Transverse colon (tissue), 4 donors: Measurements from ENCODE around the gene P2RY6. TPM values are rescaled to one million over a fixed set of nuclear protein-coding genes. Genes with fewer than 3 reads are reported as not detected.

ENCODE experiments used
- DNase-seq: peaks from one replicate; pipeline ENCODE4 v3.0.0-alpha.2; 2019
- H3K27ac ChIP-seq, 4 donors: fragments of 200-600 bp; sonication (generic); 2 replicates each; pipeline ENCODE4 v1.5.1; 2016 to 2018; ENCODE audit warnings: inconsistent platforms in 4 of 4
- H3K27me3 ChIP-seq: fragments of 200-600 bp; sonication (generic); 2 replicates; pipeline ENCODE4 v1.5.1; 2017; ENCODE audit warnings: inconsistent platforms
- H3K36me3 ChIP-seq, 4 donors: fragments of 200-600 bp; sonication (generic); 2 replicates each; pipeline ENCODE4 v1.5.1; 2017 to 2019; ENCODE audit warnings: inconsistent platforms in 4 of 4
- H3K4me1 ChIP-seq, 4 donors: fragments of 200-600 bp; sonication (generic); 2 replicates each; pipeline ENCODE4 v1.5.1; 2017 to 2020; ENCODE audit warnings: inconsistent platforms in 4 of 4
- H3K4me3 ChIP-seq, 4 donors: fragments of 200-600 bp; sonication (generic); 1 replicate in 1 of 4; 2 replicates in 3 of 4; pipeline versions ENCODE4 v1.5.1 to v1.6.1; 2017 to 2019; ENCODE audit warnings: inconsistent platforms in 4 of 4
- H3K9me3 ChIP-seq, 2 donors: fragments of 200-600 bp; sonication (generic); 2 replicates each; pipeline ENCODE4 v1.5.1; 2017 to 2019; ENCODE audit warnings: inconsistent platforms in 2 of 2
- CTCF ChIP-seq, 5 experiments: fragments of 200-600 bp in 3 of 5; fragments of 450-650 bp in 2 of 5; sonication (generic) in 3 of 5; IDR thresholded peaks; 1 replicate in 2 of 5; 2 replicates in 3 of 5; pipeline ENCODE4 v1.5.1; 2016 to 2017; ENCODE audit warnings: antibody characterized with exemption in 5 of 5, inconsistent platforms in 3 of 5, mild to moderate bottlenecking in 2 of 5, moderate library complexity in 1 of 5
- EP300 ChIP-seq: sonication (generic); formaldehyde crosslinking; IDR thresholded peaks from one replicate; pipeline ENCODE4 v1.6.1; 2017; ENCODE audit warnings: antibody characterized with exemption, low read depth
- POLR2A ChIP-seq: fragments of 450-650 bp; IDR thresholded peaks from one replicate; pipeline ENCODE4 v1.6.1; 2016; ENCODE audit warnings: antibody characterized with exemption, mild to moderate bottlenecking, moderate library complexity
- POLR2AphosphoS5 ChIP-seq, 3 donors: sonication (generic); formaldehyde crosslinking; IDR thresholded peaks; one replicate each; pipeline ENCODE4 v1.6.1; 2016; ENCODE audit warnings: antibody characterized with exemption in 3 of 3
- WGBS, 2 donors: methylation state at CpG; one replicate each; pipeline ENCODE4 v1.1.5; 2018; ENCODE audit warnings: low coverage in 1 of 2; 5-methylcytosine and 5-hydroxymethylcytosine counted together
- in situ Hi-C, 4 donors: fragments of 200-750 bp; cut with MboI; loops; one replicate each; pipeline versions ENCODE4 v1.15.0 to v1.15.1; 2017; ENCODE audit warnings: low sequenced_read_pairs in 3 of 4, low pct_ligation_motif_present in 1 of 4, low pct_unique_long_range_greater_than_20kb in 1 of 4
- intact Hi-C: fragments of 100-400 bp; cut with DNase I; formaldehyde crosslinking; loops from one replicate; pipeline ENCODE4 v1.15.1; 2023; ENCODE audit warnings: low total_unique reads
- total RNA-seq, 4 donors: library from RNA; depleted of rRNA; stranded (reverse); fragments of >200 nt; gene quantifications; one replicate each; pipeline ENCODE4 v1.1.0, GENCODE V29; 2016

Gene P2RY6
- total RNA-seq, 4 donors from 2014 or later = 1.1 to 1.6 (median 1.4) TPM; not detected in 1

GRCh38 chr11:73266646-73267020, 5.5 kb upstream of the P2RY6 start:
- no peaks in the 10 kb centered on the region for H3K9me3 ChIP-seq
- no peak overlapping the region for H3K27ac ChIP-seq
- 70 to 83% methylated on average over 1 to 4 of the region's 4 CpGs for WGBS, 2 donors
- H3K27me3 ChIP-seq = peaks cover 33% of the 10 kb centered on the region
- no peak for DNase-seq
- H3K36me3 ChIP-seq = no peaks in the 10 kb centered on the region
- in situ Hi-C loops (no loop called here), intact Hi-C loops (no loop called here)
- H3K4me3 ChIP-seq = no peak overlapping the region
- TF ChIP-seq POLR2AphosphoS5 (IDR thresholded peaks at IDR 0.05) (no peak), EP300 (no peak), CTCF (IDR thresholded peaks at IDR 0.05) (no peak), POLR2A (no peak)
- H3K4me1 ChIP-seq = peaks cover 0 to 16% (median 4%) of the 10 kb centered on the region in 4 donors

GRCh38 chr11:73267122-73267846, 4.9 kb upstream of the P2RY6 start:
- Histone ChIP-seq H3K4me3 (no peak overlapping the region), H3K27ac (no peak overlapping the region), H3K4me1 (peaks cover 0 to 16% (median 4%) of the 10 kb centered on the region in 4 donors), H3K36me3 (no peaks in the 10 kb centered on the region), H3K27me3 (peaks cover 33% of the 10 kb centered on the region), H3K9me3 (no peaks in the 10 kb centered on the region)
- no peak for DNase-seq
- intact Hi-C loops (no loop called here), in situ Hi-C loops (no loop called here)
- WGBS, 2 donors = 78% methylated on average over 3 of the region's 3 CpGs; no CpG with 5 or more reads in 1 of the 2 donors
- TF ChIP-seq POLR2A = no peak
- TF ChIP-seq POLR2AphosphoS5 (IDR thresholded peaks at IDR 0.05) = no peak
- TF ChIP-seq EP300 = no peak
- TF ChIP-seq CTCF (IDR thresholded peaks at IDR 0.05) = no peak

GRCh38 chr11:73267906-73268540, 4.1 kb upstream of the P2RY6 start:
- H3K27ac ChIP-seq = no peak overlapping the region
- DNase-seq = no peak
- no peak for TF ChIP-seq EP300
- no peak for TF ChIP-seq CTCF (IDR thresholded peaks at IDR 0.05)
- TF ChIP-seq POLR2A = no peak
- TF ChIP-seq POLR2AphosphoS5 (IDR thresholded peaks at IDR 0.05) = no peak
- WGBS, 2 donors = 80 to 100% methylated on average over 1 to 8 of the region's 8 CpGs
- in situ Hi-C loops = no loop called here
- no peak overlapping the region for H3K4me3 ChIP-seq
- H3K9me3 ChIP-seq = no peaks in the 10 kb centered on the region
- no peaks in the 10 kb centered on the region for H3K36me3 ChIP-seq
- intact Hi-C loops = no loop called here
- H3K27me3 ChIP-seq = peaks cover 28% of the 10 kb centered on the region
- H3K4me1 ChIP-seq = peaks cover 0 to 16% (median 4%) of the 10 kb centered on the region in 4 donors

GRCh38 chr11:73268671-73269271, 3.4 kb upstream of the P2RY6 start:
- in situ Hi-C loops = no loop called here
- 90% methylated on average over 8 of the region's 8 CpGs; no CpG with 5 or more reads in 1 of the 2 donors for WGBS, 2 donors
- intact Hi-C loops = no loop called here
- H3K27me3 ChIP-seq = peaks cover 20% of the 10 kb centered on the region
- TF ChIP-seq POLR2AphosphoS5 (IDR thresholded peaks at IDR 0.05) (no peak), CTCF (IDR thresholded peaks at IDR 0.05) (no peak), EP300 (no peak), POLR2A (no peak)
- no peaks in the 10 kb centered on the region for H3K9me3 ChIP-seq
- H3K4me3 ChIP-seq = no peak overlapping the region
- no peaks in the 10 kb centered on the region for H3K36me3 ChIP-seq
- no peak for DNase-seq
- no peak overlapping the region for H3K27ac ChIP-seq
- peaks cover 0 to 16% (median 4%) of the 10 kb centered on the region in 4 donors for H3K4me1 ChIP-seq
